ENCODE results near the gene OTUD4. TPM values are rescaled to one million over a fixed set of nuclear protein-coding genes. Genes with fewer than 3 reads are reported as not detected.

Gene OTUD4
- total RNA-seq, 1 experiment from 2014 or later = 44.2 TPM

DNA sequence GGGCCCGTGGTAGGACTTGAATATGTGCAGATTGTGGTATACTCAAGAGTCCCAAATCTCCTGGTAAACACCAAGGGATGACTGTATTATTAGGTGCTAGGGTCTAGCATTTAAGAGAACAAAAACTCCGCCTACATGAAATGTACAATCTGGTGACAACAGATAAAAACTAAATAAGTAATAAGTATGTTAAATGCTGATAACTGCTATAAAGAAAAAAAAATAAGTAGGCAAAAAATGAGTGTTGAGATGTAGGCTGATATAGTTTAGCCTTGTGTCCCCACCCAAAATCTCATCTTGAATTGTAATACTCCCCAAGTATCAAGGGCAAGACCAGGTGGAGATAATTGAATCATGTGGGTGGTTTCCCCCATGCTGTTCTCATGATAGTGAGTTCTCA is 23.4 kb downstream of the OTUD4 start:
- CTCF ChIA-PET = no interaction called here
- no peak overlapping the region for H3K27ac ChIP-seq (ENCODE audit: low read depth, low read length, poor library complexity, severe bottlenecking)
- no peak for DNase-seq (ENCODE audit: low spot score)
- BruUV-seq (replicated peaks) = no TSS peak
- H3K4me3 ChIP-seq (ENCODE audit: low read depth, low read length, poor library complexity, severe bottlenecking) = no peak overlapping the region
- H3K27me3 ChIP-seq (replicated peaks; ENCODE audit: insufficient read depth, low read depth, low read length, poor library complexity) = no peaks in the 10 kb centered on the region
- intact Hi-C loops (cut with micrococcal nuclease; ENCODE audit: unreplicated experiment) = no loop called here
- POLR2A ChIA-PET (ENCODE audit: low non-redundant PET) = no interaction called here
- TF ChIP-seq EZH2 (IDR thresholded peaks at IDR 0.05; ENCODE audit: borderline replicate concordance, low read depth, low read length, poor library complexity, severe bottlenecking) = no peak
- H3K9me3 ChIP-seq (ENCODE audit: low read depth, low read length, poor library complexity, severe bottlenecking) = no peaks in the 10 kb centered on the region
- H3K4me1 ChIP-seq (ENCODE audit: insufficient read depth, low read length, poor library complexity, severe bottlenecking) = no peaks in the 10 kb centered on the region
- peaks cover 48% of the 10 kb centered on the region for H3K36me3 ChIP-seq (ENCODE audit: insufficient read depth, low read length, poor library complexity, severe bottlenecking)

DNA sequence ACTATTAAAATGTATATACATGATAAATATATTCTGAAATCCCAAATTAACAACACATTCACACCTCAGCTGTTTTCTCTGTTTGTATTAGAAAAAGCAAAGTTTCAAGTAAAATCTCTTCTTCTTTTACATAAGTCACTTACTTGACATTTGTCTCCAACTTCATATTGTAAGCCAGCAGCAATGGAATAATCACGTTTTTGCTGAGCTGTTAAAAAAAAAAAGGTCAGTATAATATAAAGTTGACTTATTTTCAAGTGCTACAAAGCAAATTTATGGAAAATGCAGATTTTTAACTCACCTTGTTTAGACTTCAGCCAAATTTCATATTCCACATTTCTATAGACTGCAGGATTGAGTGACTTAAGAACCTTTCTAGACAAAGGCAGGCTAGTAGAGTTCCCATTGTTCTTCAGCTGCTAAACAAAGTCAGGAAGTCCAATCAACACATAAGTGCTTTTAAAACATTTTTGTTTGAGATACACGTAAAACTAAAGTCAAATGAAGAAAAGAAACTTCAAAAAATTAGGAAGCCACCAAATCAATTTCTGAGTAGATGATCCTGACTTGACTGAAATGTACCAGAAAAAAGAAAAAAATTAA is 25.0 kb downstream of the OTUD4 start:
- TF ChIP-seq, protein P1, sequence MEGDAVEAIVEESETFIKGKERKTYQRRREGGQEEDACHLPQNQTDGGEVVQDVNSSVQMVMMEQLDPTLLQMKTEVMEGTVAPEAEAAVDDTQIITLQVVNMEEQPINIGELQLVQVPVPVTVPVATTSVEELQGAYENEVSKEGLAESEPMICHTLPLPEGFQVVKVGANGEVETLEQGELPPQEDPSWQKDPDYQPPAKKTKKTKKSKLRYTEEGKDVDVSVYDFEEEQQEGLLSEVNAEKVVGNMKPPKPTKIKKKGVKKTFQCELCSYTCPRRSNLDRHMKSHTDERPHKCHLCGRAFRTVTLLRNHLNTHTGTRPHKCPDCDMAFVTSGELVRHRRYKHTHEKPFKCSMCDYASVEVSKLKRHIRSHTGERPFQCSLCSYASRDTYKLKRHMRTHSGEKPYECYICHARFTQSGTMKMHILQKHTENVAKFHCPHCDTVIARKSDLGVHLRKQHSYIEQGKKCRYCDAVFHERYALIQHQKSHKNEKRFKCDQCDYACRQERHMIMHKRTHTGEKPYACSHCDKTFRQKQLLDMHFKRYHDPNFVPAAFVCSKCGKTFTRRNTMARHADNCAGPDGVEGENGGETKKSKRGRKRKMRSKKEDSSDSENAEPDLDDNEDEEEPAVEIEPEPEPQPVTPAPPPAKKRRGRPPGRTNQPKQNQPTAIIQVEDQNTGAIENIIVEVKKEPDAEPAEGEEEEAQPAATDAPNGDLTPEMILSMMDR (conservative IDR thresholded peaks at IDR 0.05; ENCODE audit: low read depth, low read length) = no peak
- no peak for TF ChIP-seq EZH2 (IDR thresholded peaks at IDR 0.05; ENCODE audit: borderline replicate concordance, low read depth, low read length, poor library complexity, severe bottlenecking)
- no peaks in the 10 kb centered on the region for H3K9me3 ChIP-seq (ENCODE audit: low read depth, low read length, poor library complexity, severe bottlenecking)
- CTCF ChIA-PET = no interaction called here
- BruUV-seq (replicated peaks) = no TSS peak
- no peak overlapping the region for H3K4me3 ChIP-seq (ENCODE audit: low read depth, low read length, poor library complexity, severe bottlenecking)
- no peak for DNase-seq (ENCODE audit: low spot score)
- H3K27me3 ChIP-seq (replicated peaks; ENCODE audit: insufficient read depth, low read depth, low read length, poor library complexity) = no peaks in the 10 kb centered on the region
- H3K36me3 ChIP-seq (ENCODE audit: insufficient read depth, low read length, poor library complexity, severe bottlenecking) = peaks cover 58% of the 10 kb centered on the region
- intact Hi-C loops (cut with micrococcal nuclease; ENCODE audit: unreplicated experiment) = no loop called here
- POLR2A ChIA-PET (ENCODE audit: low non-redundant PET) = no interaction called here
- no peaks in the 10 kb centered on the region for H3K4me1 ChIP-seq (ENCODE audit: insufficient read depth, low read length, poor library complexity, severe bottlenecking)
- no peak overlapping the region for H3K27ac ChIP-seq (ENCODE audit: low read depth, low read length, poor library complexity, severe bottlenecking)

DNA sequence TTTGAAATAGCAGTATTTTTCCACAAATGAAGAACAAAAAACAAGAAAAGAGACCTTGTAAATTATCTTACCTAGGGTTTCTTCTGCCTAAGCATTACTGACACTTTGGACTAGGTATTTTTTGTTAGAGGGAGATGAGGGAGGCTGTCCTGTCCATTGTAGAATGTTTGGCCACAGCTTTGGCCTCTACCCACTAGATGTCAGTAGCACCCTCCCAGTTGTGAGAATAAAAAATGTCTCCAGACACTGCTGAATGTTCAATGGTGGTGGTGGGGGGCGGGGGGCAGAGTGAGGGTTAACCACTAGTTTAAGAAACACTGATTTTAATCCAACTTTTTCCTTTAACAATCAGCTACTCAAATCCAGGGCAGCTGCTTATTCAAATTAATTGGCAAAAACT is 25.8 kb downstream of the OTUD4 start:
- BruUV-seq (replicated peaks) = no TSS peak
- Histone ChIP-seq H3K27me3 (replicated peaks; ENCODE audit: insufficient read depth, low read depth, low read length, poor library complexity) (no peaks in the 10 kb centered on the region), H3K4me3 (ENCODE audit: low read depth, low read length, poor library complexity, severe bottlenecking) (no peak overlapping the region), H3K36me3 (ENCODE audit: insufficient read depth, low read length, poor library complexity, severe bottlenecking) (peaks cover 58% of the 10 kb centered on the region), H3K4me1 (ENCODE audit: insufficient read depth, low read length, poor library complexity, severe bottlenecking) (no peaks in the 10 kb centered on the region), H3K27ac (ENCODE audit: low read depth, low read length, poor library complexity, severe bottlenecking) (no peak overlapping the region), H3K9me3 (ENCODE audit: low read depth, low read length, poor library complexity, severe bottlenecking) (no peaks in the 10 kb centered on the region)
- TF ChIP-seq, protein P1 (conservative IDR thresholded peaks at IDR 0.05; ENCODE audit: low read depth, low read length) = peak; percentile 44; the same call in 1 of the 2 replicates
- TF ChIP-seq EZH2 (IDR thresholded peaks at IDR 0.05; ENCODE audit: borderline replicate concordance, low read depth, low read length, poor library complexity, severe bottlenecking) = no peak
- CTCF ChIA-PET = interaction anchor here (0.7 kb wide), 1 partner anchor 822 kb away, joined by 8 read pairs; no protein-coding TSS in a partner anchor
- intact Hi-C loops (cut with micrococcal nuclease; ENCODE audit: unreplicated experiment) = no loop called here
- no peak for DNase-seq (ENCODE audit: low spot score)
- POLR2A ChIA-PET (ENCODE audit: low non-redundant PET) = no interaction called here

DNA sequence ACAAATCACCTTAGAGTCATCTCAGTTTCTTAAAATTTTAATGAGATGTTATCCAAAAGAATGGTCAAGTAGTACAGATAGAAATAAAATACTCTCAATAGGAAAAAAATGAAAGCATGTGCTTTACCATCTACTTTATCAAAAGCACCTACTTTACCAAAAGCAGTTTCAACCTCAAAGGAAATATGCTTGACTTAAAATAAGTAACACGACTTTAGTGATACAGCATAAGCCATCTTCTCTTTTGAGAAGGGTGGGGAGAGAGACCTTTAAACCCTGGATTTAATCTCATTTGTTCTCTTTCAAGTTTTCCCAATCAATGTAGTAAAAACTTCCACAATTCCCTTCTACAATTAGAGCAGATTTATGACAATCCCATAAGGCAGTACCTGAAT is 26.5 kb downstream of the OTUD4 start:
- Histone ChIP-seq H3K36me3 (ENCODE audit: insufficient read depth, low read length, poor library complexity, severe bottlenecking) (peaks cover 58% of the 10 kb centered on the region), H3K4me3 (ENCODE audit: low read depth, low read length, poor library complexity, severe bottlenecking) (no peak overlapping the region), H3K4me1 (ENCODE audit: insufficient read depth, low read length, poor library complexity, severe bottlenecking) (no peaks in the 10 kb centered on the region), H3K9me3 (ENCODE audit: low read depth, low read length, poor library complexity, severe bottlenecking) (no peaks in the 10 kb centered on the region), H3K27ac (ENCODE audit: low read depth, low read length, poor library complexity, severe bottlenecking) (no peak overlapping the region), H3K27me3 (replicated peaks; ENCODE audit: insufficient read depth, low read depth, low read length, poor library complexity) (no peaks in the 10 kb centered on the region)
- intact Hi-C loops (cut with micrococcal nuclease; ENCODE audit: unreplicated experiment) = no loop called here
- no TSS peak for BruUV-seq (replicated peaks)
- POLR2A ChIA-PET (ENCODE audit: low non-redundant PET) = no interaction called here
- CTCF ChIA-PET = no interaction called here
- TF ChIP-seq, protein P1 (conservative IDR thresholded peaks at IDR 0.05; ENCODE audit: low read depth, low read length) = no peak
- TF ChIP-seq EZH2 (IDR thresholded peaks at IDR 0.05; ENCODE audit: borderline replicate concordance, low read depth, low read length, poor library complexity, severe bottlenecking) = no peak
- no peak for DNase-seq (ENCODE audit: low spot score)
